ENCODE measurements around the gene LMCD1. TPM values are rescaled to one million over a fixed set of nuclear protein-coding genes. Genes with fewer than 3 reads are reported as not detected.

Gene LMCD1
- total and polyA plus RNA-seq, 2 donors (not counting 1 experiment from before 2014, with no cell fraction given) = 60.1 to 137 TPM

GRCh38 chr3:8529181-8529637 lies 27.6 kb downstream of the LMCD1 start:
- Histone ChIP-seq H3K9me3 (ENCODE audit: control insufficient read depth, insufficient read depth, low read depth, low read length) (no peaks in the 10 kb centered on the region), H3K4me2 (ENCODE audit: extremely low read depth, insufficient read depth, low read length) (peak overlapping the region; percentile 17), H3K4me1 (ENCODE audit: control insufficient read depth, extremely low read depth, insufficient read depth, low read length) (peaks cover 38% of the 10 kb centered on the region), H3K27me3 (ENCODE audit: control insufficient read depth, insufficient read depth, low read length) (no peaks in the 10 kb centered on the region), H3K27ac (ENCODE audit: insufficient read depth, low read length) (peak overlapping the region; percentile 68), H4K20me1 (ENCODE audit: control insufficient read depth, extremely low read depth, insufficient read depth, low read length) (no peaks in the 10 kb centered on the region), H3K4me3 (replicated peaks in 1 of 4; ENCODE audit: control extremely low read depth in 1 of 4, insufficient read depth in 1 of 4, low read depth in 3 of 4, low read length in 4 of 4) (no peak overlapping the region), H2AFZ (ENCODE audit: low read length) (no peak overlapping the region), H3K9ac (ENCODE audit: insufficient read depth, low read length) (no peak overlapping the region), H3K79me2 (ENCODE audit: control insufficient read depth, insufficient read depth, low read length) (no peaks in the 10 kb centered on the region), H3K36me3 (ENCODE audit: control insufficient read depth, insufficient read depth, low read length) (no peaks in the 10 kb centered on the region)
- no peak for TF ChIP-seq CTCF (conservative IDR thresholded peaks at IDR 0.05 in 1 of 2, IDR thresholded peaks at IDR 0.05 in 1 of 2; ENCODE audit: low read depth in 1 of 2, low read length in 2 of 2)
- no peak for TF ChIP-seq EZH2 (IDR thresholded peaks at IDR 0.05; ENCODE audit: low read length, missing control alignments)
- DNase-seq (ENCODE audit: low read depth in 2 of 2) = peak; percentile 78 to 84

GRCh38 chr3:8529738-8530525 lies 28.3 kb downstream of the LMCD1 start:
- Histone ChIP-seq H3K36me3 (ENCODE audit: control insufficient read depth, insufficient read depth, low read length) (no peaks in the 10 kb centered on the region), H3K4me2 (ENCODE audit: extremely low read depth, insufficient read depth, low read length) (no peak overlapping the region)
- DNase-seq (ENCODE audit: low read depth in 2 of 2) = peak; percentile 40 to 54

GRCh38 chr3:8530581-8530980 lies 29.0 kb downstream of the LMCD1 start:
- Histone ChIP-seq H3K4me1 (ENCODE audit: control insufficient read depth, extremely low read depth, insufficient read depth, low read length) (peaks cover 39% of the 10 kb centered on the region), H3K9ac (ENCODE audit: insufficient read depth, low read length) (no peak overlapping the region), H3K4me2 (ENCODE audit: extremely low read depth, insufficient read depth, low read length) (no peak overlapping the region), H2AFZ (ENCODE audit: low read length) (no peak overlapping the region), H4K20me1 (ENCODE audit: control insufficient read depth, extremely low read depth, insufficient read depth, low read length) (no peaks in the 10 kb centered on the region), H3K9me3 (ENCODE audit: control insufficient read depth, insufficient read depth, low read depth, low read length) (no peaks in the 10 kb centered on the region), H3K27ac (ENCODE audit: insufficient read depth, low read length) (no peak overlapping the region), H3K79me2 (ENCODE audit: control insufficient read depth, insufficient read depth, low read length) (no peaks in the 10 kb centered on the region), H3K36me3 (ENCODE audit: control insufficient read depth, insufficient read depth, low read length) (no peaks in the 10 kb centered on the region), H3K4me3 (replicated peaks in 1 of 4; ENCODE audit: control extremely low read depth in 1 of 4, insufficient read depth in 1 of 4, low read depth in 3 of 4, low read length in 4 of 4) (no peak overlapping the region), H3K27me3 (ENCODE audit: control insufficient read depth, insufficient read depth, low read length) (no peaks in the 10 kb centered on the region)
- TF ChIP-seq EZH2 (IDR thresholded peaks at IDR 0.05; ENCODE audit: low read length, missing control alignments) (no peak), CTCF (conservative IDR thresholded peaks at IDR 0.05 in 1 of 2, IDR thresholded peaks at IDR 0.05 in 1 of 2; ENCODE audit: low read depth in 1 of 2, low read length in 2 of 2) (no peak)
- DNase-seq (ENCODE audit: low read depth in 2 of 2) = no peak

More at GRCh38 chr3:8529738-8530525, 28.3 kb downstream of the LMCD1 start:
- Histone ChIP-seq H3K27me3 (ENCODE audit: control insufficient read depth, insufficient read depth, low read length) (no peaks in the 10 kb centered on the region), H3K4me1 (ENCODE audit: control insufficient read depth, extremely low read depth, insufficient read depth, low read length) (peaks cover 38% of the 10 kb centered on the region), H3K9me3 (ENCODE audit: control insufficient read depth, insufficient read depth, low read depth, low read length) (no peaks in the 10 kb centered on the region), H2AFZ (ENCODE audit: low read length) (no peak overlapping the region), H4K20me1 (ENCODE audit: control insufficient read depth, extremely low read depth, insufficient read depth, low read length) (no peaks in the 10 kb centered on the region), H3K9ac (ENCODE audit: insufficient read depth, low read length) (no peak overlapping the region), H3K4me3 (replicated peaks in 1 of 4; ENCODE audit: control extremely low read depth in 1 of 4, insufficient read depth in 1 of 4, low read depth in 3 of 4, low read length in 4 of 4) (no peak overlapping the region), H3K79me2 (ENCODE audit: control insufficient read depth, insufficient read depth, low read length) (no peaks in the 10 kb centered on the region), H3K27ac (ENCODE audit: insufficient read depth, low read length) (peak overlapping the region; percentile 68)
- no peak for TF ChIP-seq CTCF (conservative IDR thresholded peaks at IDR 0.05 in 1 of 2, IDR thresholded peaks at IDR 0.05 in 1 of 2; ENCODE audit: low read depth in 1 of 2, low read length in 2 of 2)
- TF ChIP-seq EZH2 (IDR thresholded peaks at IDR 0.05; ENCODE audit: low read length, missing control alignments) = no peak
